Erythroblast (primary cell): ENCODE data around the gene NHLH2.

ENCODE experiments used
- GATA1 ChIP-seq: IDR thresholded peaks from 2 replicates; pipeline ENCODE4 v1.6.1; 2011; ENCODE audit warnings: low read depth, mild to moderate bottlenecking, control low read depth, low read length, moderate library complexity
- POLR2A ChIP-seq: IDR thresholded peaks from 2 replicates; pipeline ENCODE4 v1.6.1; 2011; ENCODE audit warnings: mild to moderate bottlenecking, low read length

GRCh38 chr1:115877511-115877910 lies 36.6 kb upstream of the NHLH2 start:
- TF ChIP-seq POLR2A (no peak), GATA1 (no peak)
